Activated CD8-positive, alpha-beta memory T cell treated with anti-CD3 and anti-CD28 coated beads, Interleukin-2, amount 10 ng/mL, durations not matched to agents 7 days and 5 days (primary cell): Measurements from ENCODE around the gene STAMBP. TPM values are rescaled to one million over a fixed set of nuclear protein-coding genes. Genes with fewer than 3 reads are reported as not detected.
"Not testable (repeated sequence)": the region's sequence is repeated elsewhere in the genome, so short reads cannot be mapped to it uniquely, and the experiment has no call there.

Experiments
- ATAC-seq: fragments of 150-1000 bp; cut with Tn5 transposase; one replicate; pipeline ENCODE4 v1.10.0; 2021; ENCODE audit warnings: moderate library complexity
- CTCF ChIA-PET: fragments of 350-600 bp; sonication (Branson Sonifier 250); formaldehyde crosslinking; loops from one replicate; lab custom pipeline; 2021; ENCODE audit warnings: antibody characterized with exemption; lab: Charles Lee
- DNase-seq: peaks from one replicate; pipeline ENCODE4 v3.0.0-alpha.2; 2020
- H3K27ac Mint-ChIP-seq: one replicate; pipeline ENCODE4 v1.8.0; 2021; ENCODE audit warnings: mild to moderate bottlenecking, mixed read lengths
- H3K27me3 Mint-ChIP-seq: one replicate; pipeline ENCODE4 v1.8.0; 2021; ENCODE audit warnings: mixed read lengths
- H3K36me3 Mint-ChIP-seq: one replicate; pipeline ENCODE4 v1.8.0; 2021; ENCODE audit warnings: mild to moderate bottlenecking, mixed read lengths
- H3K4me1 Mint-ChIP-seq: one replicate; pipeline ENCODE4 v1.8.0; 2021; ENCODE audit warnings: mixed read lengths
- H3K4me3 Mint-ChIP-seq: one replicate; pipeline ENCODE4 v1.8.0; 2021; ENCODE audit warnings: mild to moderate bottlenecking, moderate library complexity, mixed read lengths
- H3K9me3 Mint-ChIP-seq: one replicate; pipeline ENCODE4 v1.8.0; 2022; ENCODE audit warnings: low read depth, mixed read lengths
- total RNA-seq, 2 experiments: library from RNA; stranded (reverse); gene quantifications; one replicate each; pipeline ENCODE4 v1.2.3, GENCODE V29; 2021

STAMBP gene
- total RNA-seq = 10 to 100 TPM; 42.8 to 58.8 TPM

DNA sequence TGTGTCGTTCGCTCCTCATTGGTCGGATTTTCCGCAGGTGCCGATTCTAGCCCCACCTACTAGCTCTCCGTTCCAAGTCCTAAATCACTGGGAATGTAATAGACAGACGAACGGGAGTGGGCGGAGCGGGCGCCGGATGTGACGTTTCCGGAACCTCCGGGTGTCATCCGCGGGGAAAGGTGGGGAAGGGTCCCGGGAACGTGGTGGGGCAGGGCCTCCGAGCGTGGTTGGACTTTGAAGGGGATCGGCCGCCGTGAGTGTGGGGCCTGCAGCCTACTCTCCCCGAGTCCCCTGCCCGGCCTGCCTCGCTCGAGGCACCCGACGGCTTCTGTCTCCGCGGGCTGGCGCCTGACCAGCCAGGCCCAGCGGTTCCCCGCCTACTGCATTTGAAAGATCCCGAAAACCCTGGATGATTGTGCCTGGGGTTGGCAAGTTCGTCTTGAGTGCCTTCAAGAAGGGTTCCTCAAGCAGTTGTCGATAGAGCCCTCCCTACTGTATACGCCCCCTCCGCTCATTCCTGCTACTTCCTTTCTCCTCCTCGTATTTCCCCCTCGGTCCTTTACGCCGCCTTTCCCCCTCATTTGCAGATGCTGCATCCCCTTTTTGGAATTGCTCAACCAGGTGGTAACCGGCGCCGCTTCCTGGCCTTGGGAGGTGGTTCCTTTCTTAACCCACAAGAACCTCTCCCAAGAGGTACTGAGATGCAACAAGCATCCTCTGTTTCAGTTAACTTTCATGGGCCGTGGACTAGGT lies at the start of gene STAMBP:
TSS of gene STAMBP (plus strand) at position 144 of the 753 bp plus-strand sequence. CDS start 1,896 bp downstream, outside the sequence.
- Mint-ChIP-seq H3K27ac (peak within 1 kb of the TSS; percentile 95), H3K4me1 (peaks cover 46% of the 10 kb centered on the region), H3K9me3 (peaks cover 3% of the 10 kb centered on the region), H3K4me3 (peak within 1 kb of the TSS; percentile 93), H3K27me3 (no peaks in the 10 kb centered on the region), H3K36me3 (peaks cover 28% of the 10 kb centered on the region)
- CTCF ChIA-PET = interaction anchor here (0.8 to 8.5 kb wide), 17 partner anchors 9 to 562 kb away, joined by 3 to 134 read pairs (median 5); partner anchors contain the start of genes BOLA3, DGUOK, MOB1A and TPRKB
- peak; percentile 96 for DNase-seq
- ATAC-seq = peak; percentile 92

DNA sequence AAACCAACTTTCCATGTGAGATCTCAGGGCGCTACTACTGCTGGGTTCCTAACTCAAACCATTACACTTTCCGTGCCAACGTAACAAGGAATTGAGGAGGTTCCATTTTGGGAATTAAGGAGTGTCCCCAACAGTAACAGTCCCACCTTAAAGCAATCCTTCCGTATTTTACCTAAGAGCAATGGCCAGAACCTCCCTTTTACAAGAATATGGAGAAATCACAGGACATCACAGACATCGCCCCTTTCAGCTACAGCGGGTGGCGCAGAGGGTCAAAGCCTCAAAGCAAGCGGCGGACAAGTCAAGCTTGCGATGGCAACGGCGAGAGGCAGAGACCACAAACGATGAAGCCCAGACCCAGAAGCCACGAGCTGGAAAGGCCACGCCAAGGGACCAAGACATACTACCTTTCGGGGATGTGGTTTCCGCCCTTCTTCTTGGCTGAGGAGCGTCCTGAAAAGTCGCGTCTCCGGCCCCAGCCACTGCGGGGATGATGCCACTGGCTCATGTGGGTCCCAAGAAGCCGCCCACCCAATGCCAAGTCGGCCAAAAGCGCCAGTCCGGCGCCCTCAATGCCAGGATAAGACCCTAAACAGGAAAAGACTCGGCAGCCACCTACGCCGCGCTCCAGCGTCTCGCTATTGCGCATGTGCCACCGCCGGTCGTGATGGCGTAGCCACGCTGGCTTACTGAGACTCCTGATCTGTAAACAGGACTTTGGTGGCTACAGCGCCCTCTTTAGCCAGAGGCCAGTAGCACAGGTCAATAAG lies 49.1 kb upstream of the STAMBP start, which contains the start of gene DUSP11:
TSS of gene DUSP11 (minus strand) at position 637 of the 770 bp plus-strand sequence. CDS start at position 508, 129 bp downstream.
- Mint-ChIP-seq H3K4me3 (peak within 1 kb of the TSS; percentile 95), H3K9me3 (no peaks in the 10 kb centered on the region), H3K27ac (peak within 1 kb of the TSS; percentile 96), H3K36me3 (peaks cover 24% of the 10 kb centered on the region), H3K4me1 (peaks cover 23% of the 10 kb centered on the region), H3K27me3 (no peaks in the 10 kb centered on the region)
- DNase-seq (peak; percentile 98), ATAC-seq (peak; percentile 97)
- CTCF ChIA-PET = interaction anchor here (0.9 kb wide), 2 partner anchors 43 to 91 kb away, joined by 3 read pairs; partner anchors contain the start of gene TPRKB

DNA sequence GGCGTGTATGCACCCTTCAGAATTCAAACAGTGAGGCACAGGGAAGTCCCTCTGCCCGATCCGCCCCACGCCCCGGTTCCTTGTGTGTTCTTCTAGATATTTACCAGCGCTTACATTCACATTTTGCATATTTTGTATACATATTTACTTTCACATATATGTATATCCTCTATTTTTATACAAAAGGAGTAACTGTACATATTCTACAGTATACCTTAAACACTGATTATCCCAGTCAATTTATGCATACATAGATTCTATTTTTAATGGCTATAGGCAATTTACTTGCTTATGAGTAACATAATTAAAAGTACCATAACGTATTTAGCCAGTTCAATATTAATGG lies 48.6 kb upstream of the STAMBP start:
- H3K36me3 Mint-ChIP-seq = peaks cover 20% of the 10 kb centered on the region
- CTCF ChIA-PET = interaction anchor here (0.7 to 0.9 kb wide), 2 partner anchors 43 to 371 kb away, joined by 3 read pairs; partner anchors contain the start of gene TPRKB
- no peaks in the 10 kb centered on the region for H3K27me3 Mint-ChIP-seq
- ATAC-seq (no peak), DNase-seq (no peak)
- H3K4me1 Mint-ChIP-seq = peaks cover 23% of the 10 kb centered on the region
- H3K9me3 Mint-ChIP-seq = no peaks in the 10 kb centered on the region
- H3K4me3 Mint-ChIP-seq = peak overlapping the region; percentile 95
- H3K27ac Mint-ChIP-seq = peak overlapping the region; percentile 96

DNA sequence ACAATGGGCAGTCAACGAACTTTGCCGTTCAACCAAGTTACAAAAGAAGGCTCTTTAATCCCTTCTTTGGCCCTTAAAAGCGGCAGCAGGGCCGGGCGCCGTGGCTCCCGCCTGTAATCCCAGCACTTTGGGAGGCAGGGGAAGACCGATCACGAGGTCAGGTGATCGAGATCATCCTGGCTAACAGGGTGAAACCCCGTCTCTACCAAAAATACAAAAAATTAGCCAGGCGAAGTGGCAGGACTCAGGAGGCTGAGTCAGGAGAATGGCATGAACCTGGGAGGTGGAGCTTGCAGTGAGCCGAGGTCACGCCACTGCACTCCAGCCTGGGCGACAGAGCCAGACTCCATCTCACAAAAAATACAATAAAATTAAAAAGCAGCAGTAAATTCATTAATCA lies 45.4 kb upstream of the STAMBP start:
- H3K27me3 Mint-ChIP-seq, ATAC-seq, DNase-seq, H3K4me3 Mint-ChIP-seq, H3K4me1 Mint-ChIP-seq, H3K27ac Mint-ChIP-seq, CTCF ChIA-PET, H3K36me3 Mint-ChIP-seq, H3K9me3 Mint-ChIP-seq: not testable (repeated sequence)

DNA sequence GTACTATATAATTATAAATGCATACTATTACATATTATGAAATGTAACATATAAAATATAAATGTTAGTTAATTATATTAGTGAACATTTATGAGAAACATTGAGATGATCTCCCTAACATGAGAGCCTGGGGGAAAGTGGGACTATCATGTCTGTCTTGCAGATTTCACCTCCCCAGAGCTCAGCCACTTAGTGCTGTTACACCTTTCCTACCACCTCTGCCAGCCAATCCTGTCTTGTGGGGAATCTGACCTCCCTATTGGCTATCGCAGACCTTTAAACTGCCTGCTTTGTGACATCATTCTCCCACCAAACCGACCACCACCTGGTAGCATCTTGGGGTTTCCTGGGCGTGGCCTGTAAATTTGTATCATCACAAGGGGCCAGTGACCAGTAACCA lies 44.9 kb upstream of the STAMBP start, which contains the start of gene C2orf78:
TSS of gene C2orf78 (plus strand) at position 301 of the 400 bp plus-strand sequence. CDS start 127 bp downstream, outside the sequence.
- ATAC-seq, H3K27ac Mint-ChIP-seq, DNase-seq, H3K9me3 Mint-ChIP-seq, CTCF ChIA-PET, H3K4me3 Mint-ChIP-seq, H3K4me1 Mint-ChIP-seq, H3K27me3 Mint-ChIP-seq, H3K36me3 Mint-ChIP-seq: not testable (repeated sequence)

DNA sequence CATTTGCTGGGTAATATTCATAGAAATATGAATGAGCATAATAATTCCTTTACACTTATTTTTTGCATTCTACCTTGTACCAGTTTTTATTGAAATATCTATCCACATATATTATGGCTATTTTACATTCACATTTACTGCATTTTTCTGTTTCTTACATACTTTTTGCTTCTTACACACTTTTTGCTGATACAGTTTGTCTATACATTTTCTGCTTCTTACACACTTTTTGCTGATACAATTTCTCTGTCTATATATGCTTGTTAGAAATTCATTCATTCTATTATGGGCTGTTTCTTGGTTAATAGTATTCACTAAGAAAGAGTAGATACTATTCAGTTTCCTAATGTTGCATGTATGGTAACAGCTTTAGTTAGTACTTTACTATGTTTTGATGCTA lies 16.9 kb upstream of the STAMBP start:
- Mint-ChIP-seq H3K27ac (no peak overlapping the region), H3K27me3 (peaks cover 9% of the 10 kb centered on the region), H3K36me3 (no peaks in the 10 kb centered on the region), H3K9me3 (no peaks in the 10 kb centered on the region), H3K4me3 (no peak overlapping the region), H3K4me1 (peaks cover 10% of the 10 kb centered on the region)
- CTCF ChIA-PET = interaction anchor here (0.9 to 4.4 kb wide), 3 partner anchors 11 to 15 kb away, joined by 3 to 15 read pairs (median 10); no protein-coding TSS in a partner anchor
- DNase-seq (no peak), ATAC-seq (no peak)

DNA sequence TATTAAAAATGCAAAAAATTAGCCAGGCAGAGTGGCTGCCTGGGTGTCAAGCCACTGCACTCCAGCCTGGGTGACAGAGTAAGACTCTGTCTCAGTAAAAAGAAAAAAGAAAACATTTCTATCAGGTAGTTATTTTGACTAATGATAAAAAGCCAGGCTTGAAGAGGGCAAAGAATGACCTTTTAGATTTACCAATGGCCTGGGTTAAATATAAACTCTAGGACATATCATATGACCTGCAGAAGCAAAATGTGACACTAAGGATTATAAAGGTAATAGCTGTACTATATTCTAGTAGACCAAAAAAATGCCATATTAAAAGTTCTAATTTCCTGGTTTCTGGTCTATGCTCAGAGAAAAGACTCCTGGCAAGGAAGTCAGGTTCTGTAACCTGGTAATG lies 16.1 kb upstream of the STAMBP start:
- DNase-seq (no peak), ATAC-seq (no peak)
- Mint-ChIP-seq H3K27me3 (peaks cover 9% of the 10 kb centered on the region), H3K4me3 (no peak overlapping the region), H3K36me3 (no peaks in the 10 kb centered on the region), H3K9me3 (no peaks in the 10 kb centered on the region), H3K27ac (no peak overlapping the region), H3K4me1 (peaks cover 10% of the 10 kb centered on the region)
- CTCF ChIA-PET = interaction anchor here (3.1 to 4.4 kb wide), 2 partner anchors 12 to 14 kb away, joined by 10 to 15 read pairs; no protein-coding TSS in a partner anchor

DNA sequence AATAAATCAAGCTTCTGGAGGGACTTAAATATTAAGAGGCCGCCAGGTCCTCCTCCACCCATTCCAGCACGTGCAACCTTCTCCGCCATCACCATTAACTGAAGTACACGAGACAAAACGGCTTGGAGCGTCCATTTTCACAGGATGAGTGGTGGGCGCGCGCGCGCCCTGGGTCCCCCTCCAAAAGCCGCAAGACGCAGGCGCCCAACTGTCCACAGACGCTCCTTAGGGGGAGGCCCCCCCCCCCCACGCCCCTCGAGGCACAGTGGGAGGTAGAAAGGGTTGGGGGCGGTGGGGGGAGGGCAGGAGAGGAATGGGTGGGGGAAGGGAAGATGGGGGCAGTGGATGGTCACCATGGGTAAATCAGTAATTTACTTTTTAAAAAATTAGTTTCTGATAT lies 10.5 kb upstream of the STAMBP start:
- CTCF ChIA-PET = no interaction called here
- ATAC-seq = no peak
- Mint-ChIP-seq H3K27ac (no peak overlapping the region), H3K27me3 (no peaks in the 10 kb centered on the region), H3K4me3 (no peak overlapping the region), H3K4me1 (peaks cover 19% of the 10 kb centered on the region), H3K36me3 (no peaks in the 10 kb centered on the region), H3K9me3 (no peaks in the 10 kb centered on the region)
- no peak for DNase-seq

DNA sequence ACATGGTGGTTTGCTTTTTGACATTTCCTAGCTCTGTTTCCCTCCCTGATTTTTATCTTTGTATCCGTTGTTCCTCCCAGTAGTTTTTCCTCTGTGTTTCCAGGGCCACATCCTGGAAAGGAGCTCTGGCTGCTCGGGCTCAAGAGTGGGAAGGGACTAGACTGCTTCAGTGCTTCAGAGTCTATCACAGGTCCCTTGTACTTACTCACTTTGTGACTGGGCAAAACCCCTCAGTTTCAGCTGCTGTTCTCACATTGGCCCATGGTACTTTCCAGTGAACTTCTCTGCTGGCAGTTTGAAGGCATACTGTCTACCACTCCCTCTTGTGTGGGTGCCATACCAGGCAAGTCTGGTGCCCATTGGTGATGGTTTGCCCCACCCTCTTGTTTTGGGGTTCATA lies 7.5 kb upstream of the STAMBP start:
- ATAC-seq = peak; percentile 23
- Mint-ChIP-seq H3K27ac (no peak overlapping the region), H3K36me3 (no peaks in the 10 kb centered on the region), H3K27me3 (no peaks in the 10 kb centered on the region), H3K4me1 (peaks cover 17% of the 10 kb centered on the region), H3K9me3 (no peaks in the 10 kb centered on the region), H3K4me3 (no peak overlapping the region)
- no peak for DNase-seq
- CTCF ChIA-PET = interaction anchor here (0.7 to 8.5 kb wide), 5 partner anchors 162 to 514 kb away, joined by 3 to 134 read pairs (median 3); partner anchors contain the start of gene BOLA3

DNA sequence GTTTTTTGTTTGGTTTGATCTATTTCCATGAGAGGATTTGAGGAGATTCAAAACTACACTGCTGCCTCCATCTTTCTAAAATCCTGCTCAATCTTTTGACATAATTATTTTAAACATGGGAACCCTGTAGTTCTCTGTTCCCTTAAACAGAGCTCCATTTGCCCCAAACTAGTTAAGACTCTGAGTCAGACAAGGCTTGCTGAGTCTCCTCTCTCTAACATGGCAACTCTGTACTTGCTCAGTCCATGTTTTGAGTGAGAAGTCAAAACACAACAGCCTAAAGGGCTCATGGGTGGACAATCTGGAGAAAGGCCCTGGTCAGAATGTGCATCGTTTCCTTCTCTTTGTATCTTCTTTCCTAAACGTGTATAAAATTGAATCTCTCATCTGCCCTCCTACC lies 7.1 kb upstream of the STAMBP start:
- no peaks in the 10 kb centered on the region for H3K9me3 Mint-ChIP-seq
- CTCF ChIA-PET = interaction anchor here (1.0 to 8.5 kb wide), 7 partner anchors 20 to 513 kb away, joined by 3 to 134 read pairs (median 4); partner anchors contain the start of gene BOLA3
- DNase-seq (no peak), ATAC-seq (no peak)
- no peak overlapping the region for H3K4me3 Mint-ChIP-seq
- H3K27ac Mint-ChIP-seq = no peak overlapping the region
- H3K36me3 Mint-ChIP-seq = no peaks in the 10 kb centered on the region
- peaks cover 17% of the 10 kb centered on the region for H3K4me1 Mint-ChIP-seq
- H3K27me3 Mint-ChIP-seq = no peaks in the 10 kb centered on the region

DNA sequence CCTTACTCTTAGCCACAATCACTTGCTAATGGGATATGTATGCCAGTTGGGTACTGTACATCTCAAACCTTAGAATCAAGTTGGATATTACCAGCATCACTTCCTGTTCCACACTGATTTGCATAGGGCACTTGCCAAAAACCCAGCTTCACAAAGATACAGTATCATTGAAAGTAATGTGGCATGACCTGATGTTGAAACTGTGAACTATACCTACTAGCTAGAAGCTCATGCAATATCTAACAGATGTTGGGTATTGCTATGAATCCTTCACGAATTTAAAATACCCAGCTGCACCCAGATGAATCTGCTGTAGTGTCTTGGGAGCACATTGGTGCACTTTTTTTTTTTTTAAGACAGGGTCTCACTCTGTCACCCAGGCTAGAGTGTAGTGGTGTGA lies 6.5 kb upstream of the STAMBP start:
- Mint-ChIP-seq H3K36me3 (no peaks in the 10 kb centered on the region), H3K27me3 (no peaks in the 10 kb centered on the region), H3K9me3 (no peaks in the 10 kb centered on the region), H3K4me3 (no peak overlapping the region), H3K27ac (no peak overlapping the region), H3K4me1 (peaks cover 17% of the 10 kb centered on the region)
- DNase-seq (no peak), ATAC-seq (no peak)
- CTCF ChIA-PET = interaction anchor here (0.8 to 8.5 kb wide), 11 partner anchors 11 to 513 kb away, joined by 3 to 134 read pairs (median 3); partner anchors contain the start of gene BOLA3

DNA sequence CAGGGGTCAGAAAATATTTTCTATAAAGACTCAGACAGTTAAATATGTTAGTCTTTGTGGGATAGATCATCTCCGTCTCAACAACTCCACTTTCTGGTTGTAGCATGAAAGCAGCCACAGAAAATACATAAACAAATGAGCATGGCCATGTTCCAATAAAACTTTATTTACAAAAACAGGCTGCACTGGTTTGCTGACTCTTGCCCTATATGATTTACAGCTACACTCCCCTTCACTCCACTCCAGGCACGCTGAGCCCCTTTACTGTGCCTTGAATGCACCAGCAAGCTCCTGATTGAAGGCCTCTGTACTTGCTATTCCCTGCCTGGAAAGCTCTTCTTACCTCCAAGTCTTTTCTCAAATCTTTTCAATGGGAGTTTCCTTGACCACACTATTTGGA lies 5.8 kb upstream of the STAMBP start:
- no peaks in the 10 kb centered on the region for H3K9me3 Mint-ChIP-seq
- H3K27me3 Mint-ChIP-seq = no peaks in the 10 kb centered on the region
- H3K4me1 Mint-ChIP-seq = peaks cover 24% of the 10 kb centered on the region
- CTCF ChIA-PET = interaction anchor here (0.8 to 8.5 kb wide), 14 partner anchors 11 to 569 kb away, joined by 3 to 134 read pairs (median 4); partner anchors contain the start of gene BOLA3
- no peak overlapping the region for H3K4me3 Mint-ChIP-seq
- ATAC-seq (no peak), DNase-seq (no peak)
- H3K27ac Mint-ChIP-seq = no peak overlapping the region
- H3K36me3 Mint-ChIP-seq = no peaks in the 10 kb centered on the region

DNA sequence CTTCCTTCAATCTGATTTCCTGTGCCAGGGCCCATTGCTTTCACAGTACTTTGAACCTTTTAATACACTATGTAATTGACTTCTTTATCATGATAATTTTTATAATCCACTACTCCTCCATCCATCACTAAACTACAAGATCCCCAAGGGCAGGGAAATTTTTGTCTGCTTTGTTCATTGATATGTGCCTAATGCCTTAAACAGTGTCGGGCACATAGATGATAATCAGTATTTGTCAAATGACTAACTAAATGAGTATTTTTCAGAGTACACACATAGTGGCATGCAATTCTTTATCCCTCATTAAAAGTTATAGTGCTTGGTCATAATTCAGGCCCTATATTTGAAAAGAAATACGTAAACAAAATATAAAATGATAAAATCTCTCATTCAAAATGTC lies 5.3 kb upstream of the STAMBP start:
- DNase-seq (no peak), ATAC-seq (no peak)
- no peak overlapping the region for H3K27ac Mint-ChIP-seq
- CTCF ChIA-PET = interaction anchor here (0.9 to 8.5 kb wide), 30 partner anchors 8 to 568 kb away, joined by 3 to 134 read pairs (median 4); partner anchors contain the start of genes BOLA3 and MOB1A
- peaks cover 25% of the 10 kb centered on the region for H3K4me1 Mint-ChIP-seq
- H3K27me3 Mint-ChIP-seq = no peaks in the 10 kb centered on the region
- no peaks in the 10 kb centered on the region for H3K36me3 Mint-ChIP-seq
- no peaks in the 10 kb centered on the region for H3K9me3 Mint-ChIP-seq
- H3K4me3 Mint-ChIP-seq = no peak overlapping the region
